GM12878 (cell line): ENCODE measurements around the gene ATXN1L. TPM values are rescaled to one million over a fixed set of nuclear protein-coding genes. Genes with fewer than 3 reads are reported as not detected.

Experiments used
- ASH2L ChIP-seq: fragments of 300-600, 200-600 bp; sonication (generic); IDR thresholded peaks from 2 replicates; pipeline ENCODE4 v1.6.1; 2017; ENCODE audit warnings: low read depth, mild to moderate bottlenecking, borderline replicate concordance
- CHD2 ChIP-seq: IDR thresholded peaks from 2 replicates; pipeline ENCODE4 v1.6.1; 2011; ENCODE audit warnings: low read depth, low read length, improper control_type of control experiment, borderline replicate concordance
- CHD4 ChIP-seq: fragments of 200-600 bp; sonication (generic); IDR thresholded peaks from 2 replicates; pipeline ENCODE4 v1.6.1; 2016; ENCODE audit warnings: mild to moderate bottlenecking
- E2F8 ChIP-seq: fragments of 450-650 bp; IDR thresholded peaks from 2 replicates; pipeline ENCODE4 v1.6.1; 2018; ENCODE audit warnings: mild to moderate bottlenecking, low read depth, moderate library complexity; ENCODE audit not compliant: partially characterized antibody
- E4F1 ChIP-seq: fragments of 450-650 bp; IDR thresholded peaks from 2 replicates; pipeline ENCODE4 v1.6.1; 2018; ENCODE audit warnings: borderline replicate concordance, mild to moderate bottlenecking; ENCODE audit not compliant: partially characterized antibody
- ELK1 ChIP-seq: IDR thresholded peaks from 2 replicates; pipeline ENCODE4 v1.6.1; 2012; ENCODE audit warnings: low read depth, low read length, improper control_type of control experiment
- EP300 ChIP-seq, 2 experiments: fragments of 150-350 bp in 1 of 2; IDR thresholded peaks; 2 replicates each; pipeline ENCODE4 v1.6.1; 2011 to 2012; ENCODE audit warnings: low read depth in 2 of 2, low read length in 2 of 2, borderline replicate concordance in 1 of 2, improper control_type of control experiment in 1 of 2, inconsistent platforms in 1 of 2; ENCODE audit not compliant: control insufficient read depth in 1 of 2
- FOS ChIP-seq: IDR thresholded peaks from 3 replicates; pipeline ENCODE4 v1.6.1; 2011; ENCODE audit warnings: borderline replicate concordance; ENCODE audit not compliant: insufficient read length; ENCODE audit errors: extremely low read depth
- FOXM1 ChIP-seq: IDR thresholded peaks from 2 replicates; pipeline ENCODE4 v1.6.1; 2012; ENCODE audit warnings: low read depth, mild to moderate bottlenecking, inconsistent platforms, low read length, moderate library complexity
- GABPA ChIP-seq: IDR thresholded peaks from 2 replicates; pipeline ENCODE4 v1.6.1; 2014; ENCODE audit warnings: antibody characterized with exemption, low read depth, mild to moderate bottlenecking, inconsistent platforms
- NFIC ChIP-seq: IDR thresholded peaks from 2 replicates; pipeline ENCODE4 v1.6.1; 2012; ENCODE audit warnings: low read depth, mild to moderate bottlenecking, inconsistent platforms, low read length, moderate library complexity
- NFXL1 ChIP-seq: fragments of 450-650 bp; IDR thresholded peaks from 2 replicates; pipeline ENCODE4 v1.6.1; 2017; ENCODE audit warnings: antibody characterized with exemption, mild to moderate bottlenecking, borderline replicate concordance
- PAX5 ChIP-seq: IDR thresholded peaks from 2 replicates; pipeline ENCODE4 v1.6.1; 2011; ENCODE audit warnings: low read depth, low read length, borderline replicate concordance
- POU2F2 ChIP-seq: IDR thresholded peaks from 3 replicates; pipeline ENCODE4 v1.6.1; 2011; ENCODE audit warnings: low read depth, mild to moderate bottlenecking, low read length, borderline replicate concordance
- RAD51 ChIP-seq: fragments of 450-650 bp; IDR thresholded peaks from 2 replicates; pipeline ENCODE4 v1.6.1; 2016; ENCODE audit warnings: moderate library complexity, mild to moderate bottlenecking, inconsistent platforms
- RB1 ChIP-seq: fragments of 450-650 bp; formaldehyde crosslinking; IDR thresholded peaks from 2 replicates; pipeline ENCODE4 v1.6.1; 2017; ENCODE audit warnings: mild to moderate bottlenecking, borderline replicate concordance
- RUNX3 ChIP-seq: IDR thresholded peaks from 2 replicates; pipeline ENCODE4 v1.6.1; 2012; ENCODE audit warnings: low read length, inconsistent platforms
- SMAD5 ChIP-seq: IDR thresholded peaks from 2 replicates; pipeline ENCODE4 v1.6.1; 2016; ENCODE audit warnings: antibody characterized with exemption, low read depth
- SMARCA5 ChIP-seq: fragments of 450-650 bp; IDR thresholded peaks from 2 replicates; pipeline ENCODE4 v1.6.1; 2017; ENCODE audit warnings: mild to moderate bottlenecking
- SREBF1 ChIP-seq: IDR thresholded peaks from 2 replicates; pipeline ENCODE4 v1.6.1; 2012; ENCODE audit warnings: mild to moderate bottlenecking, low read length
- TAF1 ChIP-seq: IDR thresholded peaks from 2 replicates; pipeline ENCODE4 v1.6.1; 2011; ENCODE audit warnings: mild to moderate bottlenecking, low read depth, low read length, borderline replicate concordance
- YY1 ChIP-seq: IDR thresholded peaks from 2 replicates; pipeline ENCODE4 v1.6.1; 2011; ENCODE audit warnings: low read depth, mild to moderate bottlenecking, low read length
- ZBED1 ChIP-seq: IDR thresholded peaks from 2 replicates; pipeline ENCODE4 v1.6.1; 2016; ENCODE audit warnings: borderline replicate concordance
- polyA plus RNA-seq, 11 experiments: library from polyadenylated mRNA; depleted of rRNA in 4 of 11; unstranded in 6 of 11; stranded (reverse) in 5 of 11; fragments of >200 nt; fragmentation: Nextera tagmentation in 4 of 11; fragmentation: Illumina TruSeq in 1 of 11; extraction: Ambion mirVana in 4 of 11; extraction: Trizol in 1 of 11; gene quantifications; 1 replicate in 1 of 11; 2 replicates in 10 of 11; pipeline versions ENCODE4 v1.2.1 to v1.2.3, GENCODE V29; 2011 to 2016; ENCODE audit warnings: inconsistent platforms in 2 of 11, missing spikeins in 2 of 11, low read depth in 1 of 11
- total RNA-seq, 4 experiments: library from RNA; depleted of rRNA in 3 of 4; stranded (reverse); fragments of >200 nt in 3 of 4; fragmentation: Illumina TruSeq in 1 of 4; extraction: Trizol in 1 of 4; gene quantifications; 2 replicates each; pipeline versions ENCODE4 v1.2.1 to v1.2.3, GENCODE V29; 2013 to 2021
- TF ChIP-seq, protein P1 (sequence below): IDR thresholded peaks from 2 replicates; pipeline ENCODE4 v1.6.1; 2012; ENCODE audit warnings: low read depth, low read length, improper control_type of control experiment

ATXN1L gene
- total and polyA plus RNA-seq, 10 of the 15 experiments (the other 5 are each of a cell fraction or from before 2014, with no cell fraction given) = 1.8 to 14.6 (median 9.2) TPM

GRCh38 chr16:71845639-71846430 is at the start of gene ATXN1L (continued):
- TF ChIP-seq SMAD5 (0 out of 2 replicates have a peak, but pooled peaks have one; percentile 24), RUNX3 (peak; percentile 54), RB1 (no peak), SMARCA5 (peak; percentile 62; the same call in 1 of the 2 replicates), ZBED1 (no peak), PAX5 (peak; percentile 80), CHD4 (no peak), YY1 (peak; percentile 92), POU2F2 (peak; percentile 78; the same call in 2 of the 3 replicates), CHD2 (peak; percentile 93), E2F8 (peak; percentile 33), GABPA (peak; percentile 71), SREBF1 (0 out of 2 replicates have a peak, but pooled peaks have one; percentile 17), ASH2L (peak; percentile 62; the same call in 1 of the 2 replicates), E4F1 (no peak), ELK1 (no peak), TAF1 (peak; percentile 63; the same call in 1 of the 2 replicates), FOXM1 (peak; percentile 51; the same call in 1 of the 2 replicates), RAD51 (peak; percentile 90), NFIC (peak; percentile 78; the same call in 1 of the 2 replicates), NFXL1 (no peak), EP300 (IDR thresholded peaks at IDR 0.05; ENCODE audit: borderline replicate concordance in 1 of 2, control insufficient read depth in 1 of 2, low read depth in 2 of 2, low read length in 2 of 2) (peak; percentile 49 to 70; a peak in 2 of 4 replicates), FOS (no peak)
- TF ChIP-seq, protein P1, sequence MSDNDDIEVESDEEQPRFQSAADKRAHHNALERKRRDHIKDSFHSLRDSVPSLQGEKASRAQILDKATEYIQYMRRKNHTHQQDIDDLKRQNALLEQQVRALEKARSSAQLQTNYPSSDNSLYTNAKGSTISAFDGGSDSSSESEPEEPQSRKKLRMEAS = peak; percentile 70
